ENCODE results near the gene PDE4A. TPM values are rescaled to one million over a fixed set of nuclear protein-coding genes. Genes with fewer than 3 reads are reported as not detected.

Gene PDE4A
- total and polyA plus RNA-seq, 10 of the 15 experiments (the other 5 are each of a cell fraction or from before 2014, with no cell fraction given) = 0.24 to 13.3 (median 4.9) TPM

GRCh38 chr19:10412257-10412977, 7.9 kb upstream of the PDE4A start (continued):
- no peak for TF ChIP-seq ASH2L (IDR thresholded peaks at IDR 0.05; ENCODE audit: borderline replicate concordance, low read depth)
- peak; percentile 99 for TF ChIP-seq MEF2A (IDR thresholded peaks at IDR 0.05; ENCODE audit: insufficient read depth, low read depth, low read length)
- TF ChIP-seq HDAC2 (IDR thresholded peaks at IDR 0.05) = no peak
- no peak for TF ChIP-seq REST (IDR thresholded peaks at IDR 0.05; ENCODE audit: low read depth, low read length)
- TF ChIP-seq HDAC6 (IDR thresholded peaks at IDR 0.05; ENCODE audit: unreplicated experiment) = no peak
- TF ChIP-seq ZNF274 (IDR thresholded peaks at IDR 0.05; ENCODE audit: insufficient read depth, insufficient read length) = no peak
- TF ChIP-seq MYC (IDR thresholded peaks at IDR 0.05; ENCODE audit: insufficient read depth, insufficient read length, insufficient replicate concordance, low read length, severe bottlenecking) = no peak
- no peak for TF ChIP-seq EGR1 (IDR thresholded peaks at IDR 0.05; ENCODE audit: borderline replicate concordance in 1 of 2, low read depth in 2 of 2, low read length in 2 of 2)
- TF ChIP-seq ZBTB11 (CRISPR knock-in tag; IDR thresholded peaks at IDR 0.05) = no peak
- no peak; the same call in 1 of the 2 replicates for TF ChIP-seq MXI1 (IDR thresholded peaks at IDR 0.05; ENCODE audit: low read depth, low read length)
- no peak for TF ChIP-seq TARDBP (IDR thresholded peaks at IDR 0.05; ENCODE audit: borderline replicate concordance)
- no peak for TF ChIP-seq HDGF (IDR thresholded peaks at IDR 0.05)
- TF ChIP-seq POLR2A (IDR thresholded peaks at IDR 0.05; ENCODE audit: low read depth, low read length) = 0 out of 2 replicates have a peak, but pooled peaks have one; percentile 39
- TF ChIP-seq PAX5 (IDR thresholded peaks at IDR 0.05; ENCODE audit: borderline replicate concordance, low read depth, low read length) = peak; percentile 14; the same call in 1 of the 2 replicates
- TF ChIP-seq SMC3 (IDR thresholded peaks at IDR 0.05; ENCODE audit: borderline replicate concordance, low read length) = no peak
- TF ChIP-seq DPF2 (IDR thresholded peaks at IDR 0.05) = peak; percentile 70; the same call in 1 of the 2 replicates
- no peak for TF ChIP-seq NR2C2 (IDR thresholded peaks at IDR 0.05; ENCODE audit: borderline replicate concordance, control insufficient read depth, insufficient read length, low read depth)
- no peak for TF ChIP-seq ZNF622 (IDR thresholded peaks at IDR 0.05)
- TF ChIP-seq POLR2AphosphoS2 (IDR thresholded peaks at IDR 0.05; ENCODE audit: low read depth, low read length) = no peak
- no peak for TF ChIP-seq ZZZ3 (IDR thresholded peaks at IDR 0.05; ENCODE audit: control insufficient read depth, insufficient read length, low read depth)
- TF ChIP-seq RCOR1 (conservative IDR thresholded peaks at IDR 0.05; ENCODE audit: low read depth, low read length) = peak; percentile 77; the same call in 1 of the 2 replicates
- no peak for TF ChIP-seq LARP7 (IDR thresholded peaks at IDR 0.05)
- no peak for TF ChIP-seq CTCF (IDR thresholded peaks at IDR 0.05 in 2 of 3, conservative IDR thresholded peaks at IDR 0.05 in 1 of 3; ENCODE audit: control insufficient read depth in 2 of 3, extremely low read depth in 1 of 3, insufficient read depth in 1 of 3, low read depth in 3 of 3, low read length in 3 of 3)

All from GM12878 (cell line).